Neuronal stem cell (in vitro differentiated cells): ENCODE data around the gene PTPN5.

Experiments
- DNase-seq: peaks from one replicate; pipeline ENCODE4 v3.0.0-alpha.2; 2013; ENCODE audit warnings: low spot score
- H2AFZ ChIP-seq: one replicate; pipeline ENCODE4 v1.6.1; 2013; ENCODE audit warnings: mild to moderate bottlenecking, low read length, inconsistent platforms
- H2AK5ac ChIP-seq: 2 replicates; pipeline ENCODE4 v1.6.1; 2013; ENCODE audit warnings: low read depth, mild to moderate bottlenecking, inconsistent platforms, low read length, moderate library complexity, mixed read lengths
- H2BK120ac ChIP-seq: 2 replicates; pipeline ENCODE4 v1.6.1; 2013; ENCODE audit warnings: low read depth, mild to moderate bottlenecking, inconsistent platforms, low read length, moderate library complexity, mixed read lengths
- H2BK12ac ChIP-seq: one replicate; pipeline ENCODE4 v1.6.1; 2013; ENCODE audit warnings: low read length, inconsistent platforms
- H2BK15ac ChIP-seq: 2 replicates; pipeline ENCODE4 v1.6.1; 2013; ENCODE audit warnings: mild to moderate bottlenecking, low read length, inconsistent platforms, mixed read lengths
- H2BK5ac ChIP-seq: one replicate; pipeline ENCODE4 v1.6.1; 2013; ENCODE audit warnings: inconsistent platforms, mild to moderate bottlenecking, low read length, moderate library complexity
- H3K14ac ChIP-seq: one replicate; pipeline ENCODE4 v1.6.1; 2013; ENCODE audit warnings: low read length, inconsistent platforms
- H3K18ac ChIP-seq: 2 replicates; pipeline ENCODE4 v1.6.1; 2013; ENCODE audit warnings: low read length, inconsistent platforms
- H3K23ac ChIP-seq: 2 replicates; pipeline ENCODE4 v1.6.1; 2013; ENCODE audit warnings: low read depth, mild to moderate bottlenecking, mixed read lengths, low read length, inconsistent platforms; ENCODE audit not compliant: poor library complexity
- H3K27ac ChIP-seq: replicated peaks from 3 replicates; pipeline ENCODE4 v1.5.1; 2013; ENCODE audit warnings: low read length, inconsistent platforms
- H3K27me3 ChIP-seq, 3 experiments: 2 replicates each; pipeline ENCODE4 v1.6.1; 2013; ENCODE audit warnings: low read length in 3 of 3, mild to moderate bottlenecking in 2 of 3, inconsistent platforms in 1 of 3, low read depth in 1 of 3, mixed read lengths in 1 of 3, moderate library complexity in 1 of 3; ENCODE audit not compliant: control insufficient read depth in 3 of 3, insufficient read depth in 3 of 3
- H3K36me3 ChIP-seq, 2 donors: replicated peaks in 1 of 2; 2 replicates each; pipeline ENCODE4 v1.6.1; 2013; ENCODE audit warnings: low read length in 2 of 2; ENCODE audit not compliant: control insufficient read depth in 2 of 2, insufficient read depth in 2 of 2
- H3K4ac ChIP-seq: 2 replicates; pipeline ENCODE4 v1.6.1; 2013; ENCODE audit warnings: inconsistent platforms, mild to moderate bottlenecking, low read length, moderate library complexity
- H3K4me1 ChIP-seq, 2 donors: 1 replicate in 1 of 2; 2 replicates in 1 of 2; pipeline ENCODE4 v1.6.1; 2013; ENCODE audit warnings: low read length in 2 of 2, low read depth in 1 of 2; ENCODE audit not compliant: control insufficient read depth in 2 of 2, insufficient read depth in 1 of 2
- H3K4me2 ChIP-seq: one replicate; pipeline ENCODE4 v1.6.1; 2013; ENCODE audit warnings: mild to moderate bottlenecking, low read length, inconsistent platforms; ENCODE audit not compliant: insufficient read depth, poor library complexity, severe bottlenecking
- H3K4me3 ChIP-seq, 2 donors: 2 replicates each; pipeline ENCODE4 v1.5.1; 2013; ENCODE audit warnings: low read length in 2 of 2, mild to moderate bottlenecking in 2 of 2, inconsistent platforms in 1 of 2, moderate library complexity in 1 of 2
- H3K79me1 ChIP-seq: one replicate; pipeline ENCODE4 v1.6.1; 2013; ENCODE audit warnings: low read depth, mild to moderate bottlenecking, inconsistent platforms, low read length, moderate library complexity
- H3K9ac ChIP-seq: one replicate; pipeline ENCODE4 v1.6.1; 2013; ENCODE audit warnings: mild to moderate bottlenecking, low read depth, low read length, inconsistent platforms; ENCODE audit not compliant: poor library complexity
- H3K9me3 ChIP-seq, 2 donors: replicated peaks in 1 of 2; 2 replicates each; pipeline versions ENCODE3 to v1.6.1; 2013; ENCODE audit warnings: low read length in 2 of 2, mild to moderate bottlenecking in 2 of 2, inconsistent platforms in 1 of 2, low read depth in 1 of 2, mixed read lengths in 1 of 2, moderate library complexity in 1 of 2; ENCODE audit not compliant: control insufficient read depth in 2 of 2, insufficient read depth in 1 of 2
- H4K8ac ChIP-seq: one replicate; pipeline ENCODE4 v1.6.1; 2013; ENCODE audit warnings: low read depth, mild to moderate bottlenecking, inconsistent platforms, low read length, moderate library complexity
- H4K91ac ChIP-seq: one replicate; pipeline ENCODE4 v1.6.1; 2013; ENCODE audit warnings: low read length, low read depth, mild to moderate bottlenecking, inconsistent platforms; ENCODE audit not compliant: poor library complexity
- WGBS, 2 donors: extraction: QIAGEN DNeasy Blood & Tissue Kit; methylation state at CpG; one replicate each; pipeline ENCODE4 v1.1.7; 2013; ENCODE audit warnings: missing lambda C conversion rate in 2 of 2, mixed read lengths in 1 of 2; ENCODE audit not compliant: insufficient read length in 2 of 2, insufficient replicate concordance in 1 of 2; ENCODE audit errors: extremely low coverage in 2 of 2; 5-methylcytosine and 5-hydroxymethylcytosine counted together

Gene PTPN5

GRCh38 chr11:18778468-18778867, 13.1 kb downstream of the PTPN5 start:
- Histone ChIP-seq H2BK5ac (no peak overlapping the region), H2BK12ac (no peak overlapping the region), H2AK5ac (no peak overlapping the region), H4K91ac (no peak overlapping the region), H3K9ac (no peak overlapping the region), H4K8ac (no peak overlapping the region), H2BK120ac (no peak overlapping the region), H3K36me3 (peaks cover 0 to 3% of the 10 kb centered on the region in 2 donors), H2AFZ (no peak overlapping the region), H3K4me3 (no peak overlapping the region), H3K4me2 (no peak overlapping the region), H3K9me3 (no peaks in the 10 kb centered on the region), H3K79me1 (peaks cover 2% of the 10 kb centered on the region), H3K27me3 (peaks cover 0 to 19% (median 0%) of the 10 kb centered on the region in 3 experiments), H3K18ac (no peak overlapping the region), H3K23ac (peak overlapping the region; percentile 18), H3K4ac (no peak overlapping the region), H3K4me1 (no peaks in the 10 kb centered on the region), H2BK15ac (no peak overlapping the region), H3K27ac (no peak overlapping the region), H3K14ac (no peak overlapping the region)
- WGBS, 2 donors: no CpG with 5 or more reads among the region's 4 CpGs
- DNase-seq: no peak

GRCh38 chr11:18776324-18776723, 15.3 kb downstream of the PTPN5 start:
- H2BK120ac ChIP-seq: no peak overlapping the region
- H4K8ac ChIP-seq: no peak overlapping the region
- no peak overlapping the region for H3K4me2 ChIP-seq
- H3K9me3 ChIP-seq: no peaks in the 10 kb centered on the region
- no peak overlapping the region for H3K14ac ChIP-seq
- no CpG with 5 or more reads among the region's 6 CpGs for WGBS, 2 donors
- H2BK5ac ChIP-seq: no peak overlapping the region
- no peak for DNase-seq
- no peak overlapping the region for H3K23ac ChIP-seq
- H3K4me1 ChIP-seq: no peaks in the 10 kb centered on the region
- H2BK15ac ChIP-seq: no peak overlapping the region
- H3K27me3 ChIP-seq: peaks cover 0 to 29% (median 0%) of the 10 kb centered on the region in 3 experiments
- H3K18ac ChIP-seq: no peak overlapping the region
- no peak overlapping the region for H3K9ac ChIP-seq
- no peak overlapping the region for H4K91ac ChIP-seq
- no peak overlapping the region for H3K4ac ChIP-seq
- H3K36me3 ChIP-seq: no peaks in the 10 kb centered on the region
- H2BK12ac ChIP-seq: no peak overlapping the region
- H3K27ac ChIP-seq: no peak overlapping the region
- H3K79me1 ChIP-seq: no peaks in the 10 kb centered on the region
- H3K4me3 ChIP-seq: no peak overlapping the region
- H2AFZ ChIP-seq: no peak overlapping the region
- no peak overlapping the region for H2AK5ac ChIP-seq

- no peak overlapping the region for H3K27ac ChIP-seq
- H4K91ac ChIP-seq: no peak overlapping the region
- no peak overlapping the region for H3K4ac ChIP-seq
- no CpG with 5 or more reads among the region's 16 CpGs for WGBS, 2 donors
- no peak overlapping the region for H2BK15ac ChIP-seq
- peak; percentile 75 for DNase-seq
- H2BK120ac ChIP-seq: no peak overlapping the region
- H3K9ac ChIP-seq: no peak overlapping the region
- no peaks in the 10 kb centered on the region for H3K79me1 ChIP-seq
- H3K4me1 ChIP-seq: no peaks in the 10 kb centered on the region
- H3K23ac ChIP-seq: no peak overlapping the region
- no peak overlapping the region for H2AFZ ChIP-seq
- no peaks in the 10 kb centered on the region for H3K36me3 ChIP-seq
- H2BK12ac ChIP-seq: no peak overlapping the region
- peaks cover 0 to 29% (median 0%) of the 10 kb centered on the region in 3 experiments for H3K27me3 ChIP-seq
- no peak overlapping the region for H3K18ac ChIP-seq
- no peak overlapping the region for H3K14ac ChIP-seq
- no peak overlapping the region for H4K8ac ChIP-seq
- no peak overlapping the region for H3K4me2 ChIP-seq
- no peak overlapping the region for H2BK5ac ChIP-seq
- no peak overlapping the region for H3K4me3 ChIP-seq
- H2AK5ac ChIP-seq: no peak overlapping the region
- no peaks in the 10 kb centered on the region for H3K9me3 ChIP-seq
Observed at GRCh38 chr11:18775492-18776292, 15.9 kb downstream of the PTPN5 start.

GRCh38 chr11:18774801-18775200, 16.8 kb downstream of the PTPN5 start:
- Histone ChIP-seq H2BK12ac (no peak overlapping the region), H3K23ac (no peak overlapping the region), H3K27ac (no peak overlapping the region), H2BK120ac (no peak overlapping the region), H3K9ac (no peak overlapping the region), H4K91ac (no peak overlapping the region), H3K4me1 (no peaks in the 10 kb centered on the region), H3K14ac (no peak overlapping the region), H4K8ac (no peak overlapping the region), H3K4me3 (no peak overlapping the region), H3K9me3 (no peaks in the 10 kb centered on the region), H3K4ac (no peak overlapping the region), H2AK5ac (no peak overlapping the region), H3K27me3 (peaks cover 0 to 29% (median 0%) of the 10 kb centered on the region in 3 experiments), H3K36me3 (no peaks in the 10 kb centered on the region), H2BK15ac (no peak overlapping the region), H3K18ac (no peak overlapping the region), H3K4me2 (no peak overlapping the region), H2AFZ (no peak overlapping the region), H3K79me1 (no peaks in the 10 kb centered on the region), H2BK5ac (no peak overlapping the region)
- WGBS, 2 donors: no CpG with 5 or more reads among the region's 7 CpGs
- DNase-seq: no peak
